GM12878 (cell line): ENCODE data around the gene HSD11B1L. TPM values are rescaled to one million over a fixed set of nuclear protein-coding genes. Genes with fewer than 3 reads are reported as not detected.

Experiments used
- ATAC-seq: fragments of 200-7000 bp; cut with Tn5 transposase; 3 replicates; pipeline ENCODE4 v1.9.1; 2020; ENCODE audit warnings: mild to moderate bottlenecking, moderate library complexity
- BruUV-seq: library from RNA; stranded (reverse); fragments of 400-500 nt; replicated peaks from 2 replicates; lab custom pipeline; 2021; lab: Mats Ljungman, UMichigan
- CTCF ChIA-PET: fragments of 300-600 bp; sonication (Branson Sonifier 250); formaldehyde crosslinking; extraction: SDS; loops from one replicate; lab custom pipeline; 2021; ENCODE audit warnings: inconsistent platforms; lab: Yijun Ruan, JAX
- POLR2A ChIA-PET: fragments of 350-600 bp; formaldehyde crosslinking; extraction: SDS; loops from one replicate; lab custom pipeline; 2021; ENCODE audit warnings: inconsistent platforms; lab: Charles Lee
- RAD21 ChIA-PET: fragments of 300-600 bp; sonication (Branson Sonifier 250); formaldehyde crosslinking; loops from one replicate; lab custom pipeline; 2023; ENCODE audit warnings: antibody characterized with exemption; ENCODE audit not compliant: unreplicated experiment; lab: Charles Lee
- SMC1A ChIA-PET: fragments of 300-600 bp; sonication (Branson Sonifier 250); formaldehyde crosslinking; loops from one replicate; lab custom pipeline; 2023; ENCODE audit not compliant: unreplicated experiment, uncharacterized antibody; lab: Charles Lee
- DNase-seq: peaks from one replicate; pipeline ENCODE4 v3.0.0-alpha.2; 2011; ENCODE audit warnings: low read depth, low spot score
- FAIRE-seq: peaks from 3 replicates; lab custom pipeline; 2011; peaks lifted over from hg19 to GRCh38; lab: Jason Lieb, UNC
- H2AFZ ChIP-seq: 2 replicates; pipeline ENCODE4 v1.6.0; 2011; ENCODE audit warnings: low read depth, low read length, control low read depth; ENCODE audit not compliant: control insufficient read depth
- H3K27ac ChIP-seq: 2 replicates; pipeline ENCODE4 v1.5.1; 2011; ENCODE audit warnings: control low read depth; ENCODE audit not compliant: control insufficient read depth, insufficient read depth
- H3K27me3 ChIP-seq, 2 experiments: replicated peaks in 1 of 2; 2 replicates each; pipeline versions ENCODE4 v1.6.0 to v1.6.1; 2011; ENCODE audit warnings: low read length in 1 of 2; ENCODE audit not compliant: control insufficient read depth in 2 of 2, insufficient read depth in 2 of 2
- H3K36me3 ChIP-seq, 2 experiments: 2 replicates each; pipeline ENCODE4 v1.5.1; 2011; ENCODE audit warnings: low read length in 1 of 2; ENCODE audit not compliant: control insufficient read depth in 2 of 2, insufficient read depth in 2 of 2
- H3K4me1 ChIP-seq: 2 replicates; pipeline ENCODE4 v1.6.1; 2011; ENCODE audit warnings: mild to moderate bottlenecking, low read length, moderate library complexity, mixed read lengths; ENCODE audit not compliant: control insufficient read depth, insufficient read depth
- H3K4me2 ChIP-seq: 2 replicates; pipeline ENCODE4 v1.6.0; 2011; ENCODE audit warnings: control low read depth; ENCODE audit not compliant: control insufficient read depth, insufficient read depth
- H3K4me3 ChIP-seq: fragments of 200-600 bp; sonication (generic); 2 replicates; pipeline ENCODE4 v1.5.1; 2016
- H3K79me2 ChIP-seq: 2 replicates; pipeline ENCODE4 v1.6.0; 2011; ENCODE audit warnings: low read length; ENCODE audit not compliant: control insufficient read depth, insufficient read depth
- H3K9ac ChIP-seq: 2 replicates; pipeline ENCODE4 v1.8.0; 2011; ENCODE audit warnings: low read length, control low read depth, mixed read lengths; ENCODE audit not compliant: control insufficient read depth, insufficient read depth
- H3K9me3 ChIP-seq: replicated peaks from 3 replicates; pipeline ENCODE4 v1.5.1; 2011; ENCODE audit warnings: mild to moderate bottlenecking, low read length; ENCODE audit not compliant: control insufficient read depth, insufficient read depth
- H4K20me1 ChIP-seq: 2 replicates; pipeline ENCODE4 v1.6.0; 2011; ENCODE audit not compliant: control insufficient read depth, insufficient read depth
- ASH2L ChIP-seq: fragments of 300-600, 200-600 bp; sonication (generic); IDR thresholded peaks from 2 replicates; pipeline ENCODE4 v1.6.1; 2017; ENCODE audit warnings: low read depth, mild to moderate bottlenecking, borderline replicate concordance
- CREB1 ChIP-seq: IDR thresholded peaks from 2 replicates; pipeline ENCODE4 v1.6.1; 2012; ENCODE audit warnings: low read depth, mild to moderate bottlenecking, inconsistent platforms
- DPF2 ChIP-seq: fragments of 450-650 bp; IDR thresholded peaks from 2 replicates; pipeline ENCODE4 v1.6.1; 2017; ENCODE audit warnings: mild to moderate bottlenecking
- EP300 ChIP-seq, 2 experiments: fragments of 150-350 bp in 1 of 2; IDR thresholded peaks; 2 replicates each; pipeline ENCODE4 v1.6.1; 2011 to 2012; ENCODE audit warnings: low read depth in 2 of 2, low read length in 2 of 2, borderline replicate concordance in 1 of 2, improper control_type of control experiment in 1 of 2, inconsistent platforms in 1 of 2; ENCODE audit not compliant: control insufficient read depth in 1 of 2
- IKZF1 ChIP-seq: fragments of 450-650 bp; conservative IDR thresholded peaks from 2 replicates; pipeline ENCODE4 v1.6.1; 2017; ENCODE audit warnings: antibody characterized with exemption, mild to moderate bottlenecking
- IRF4 ChIP-seq: IDR thresholded peaks from 2 replicates; pipeline ENCODE4 v1.6.1; 2011; ENCODE audit warnings: low read depth, low read length
- IRF5 ChIP-seq: fragments of 450-650 bp; IDR thresholded peaks from 2 replicates; pipeline ENCODE4 v1.6.1; 2017; ENCODE audit warnings: borderline replicate concordance
- JUNB ChIP-seq: IDR thresholded peaks from 2 replicates; pipeline ENCODE4 v1.6.1; 2016; ENCODE audit warnings: antibody characterized with exemption, mild to moderate bottlenecking
- KDM1A ChIP-seq: fragments of 200-600 bp; sonication (generic); IDR thresholded peaks from 2 replicates; pipeline ENCODE4 v1.6.1; 2016; ENCODE audit warnings: borderline replicate concordance
- KLF5 ChIP-seq: fragments of 450-650 bp; IDR thresholded peaks from 2 replicates; pipeline ENCODE4 v1.6.1; 2014; ENCODE audit warnings: mild to moderate bottlenecking; ENCODE audit not compliant: partially characterized antibody
- NBN ChIP-seq: fragments of 450-650 bp; IDR thresholded peaks from 2 replicates; pipeline ENCODE4 v1.6.1; 2016
- PAX8 ChIP-seq: fragments of 450-650 bp; IDR thresholded peaks from 2 replicates; pipeline ENCODE4 v1.6.1; 2017; ENCODE audit warnings: mild to moderate bottlenecking, moderate library complexity
- POU2F2 ChIP-seq: IDR thresholded peaks from 3 replicates; pipeline ENCODE4 v1.6.1; 2011; ENCODE audit warnings: low read depth, mild to moderate bottlenecking, low read length, borderline replicate concordance
- RBBP5 ChIP-seq: fragments of 200-600 bp; sonication (generic); conservative IDR thresholded peaks from 2 replicates; pipeline ENCODE4 v1.6.1; 2016
- SIN3A ChIP-seq: IDR thresholded peaks from 2 replicates; pipeline ENCODE4 v1.6.1; 2012; ENCODE audit warnings: low read depth, low read length, improper control_type of control experiment
- SMAD1 ChIP-seq: fragments of 450-650 bp; IDR thresholded peaks from 2 replicates; pipeline ENCODE4 v1.6.1; 2018; ENCODE audit warnings: mild to moderate bottlenecking, low read depth; ENCODE audit not compliant: partially characterized antibody
- TCF12 ChIP-seq: IDR thresholded peaks from 2 replicates; pipeline ENCODE4 v1.6.1; 2011; ENCODE audit warnings: low read depth, mild to moderate bottlenecking, low read length
- TCF3 ChIP-seq: IDR thresholded peaks from 2 replicates; pipeline ENCODE4 v1.6.1; 2012; ENCODE audit warnings: low read depth, mild to moderate bottlenecking, low read length, borderline replicate concordance; ENCODE audit not compliant: insufficient read depth
- TCF7 ChIP-seq: IDR thresholded peaks from 2 replicates; pipeline ENCODE4 v1.6.1; 2014; ENCODE audit warnings: antibody characterized with exemption, borderline replicate concordance
- ZSCAN29 ChIP-seq: fragments of 450-650 bp; IDR thresholded peaks from 2 replicates; pipeline ENCODE4 v1.6.1; 2017; ENCODE audit warnings: mild to moderate bottlenecking, moderate library complexity
- WGBS: methylation state at CpG from one replicate; pipeline ENCODE4 v1.1.6; 2016; ENCODE audit warnings: low lambda C conversion rate; ENCODE audit not compliant: insufficient replicate concordance, insufficient coverage; ENCODE audit errors: missing lambda C conversion rate; 5-methylcytosine and 5-hydroxymethylcytosine counted together
- in situ Hi-C: fragments of 300-500 bp; cut with MboI; formaldehyde crosslinking; loops from 9 replicates; pipeline ENCODE4 v1.14.3; 2018; ENCODE audit warnings: mixed read lengths
- intact Hi-C: fragments of 100-400 bp; cut with micrococcal nuclease; formaldehyde crosslinking; loops from one replicate; pipeline ENCODE4 v1.14.2; 2022; ENCODE audit not compliant: unreplicated experiment
- polyA plus RNA-seq, 11 experiments: library from polyadenylated mRNA; depleted of rRNA in 4 of 11; unstranded in 6 of 11; stranded (reverse) in 5 of 11; fragments of >200 nt; fragmentation: Nextera tagmentation in 4 of 11; fragmentation: Illumina TruSeq in 1 of 11; extraction: Ambion mirVana in 4 of 11; extraction: Trizol in 1 of 11; gene quantifications; 1 replicate in 1 of 11; 2 replicates in 10 of 11; pipeline versions ENCODE4 v1.2.1 to v1.2.3, GENCODE V29; 2011 to 2016; ENCODE audit warnings: inconsistent platforms in 2 of 11, missing spikeins in 2 of 11, low read depth in 1 of 11
- total RNA-seq, 4 experiments: library from RNA; depleted of rRNA in 3 of 4; stranded (reverse); fragments of >200 nt in 3 of 4; fragmentation: Illumina TruSeq in 1 of 4; extraction: Trizol in 1 of 4; gene quantifications; 2 replicates each; pipeline versions ENCODE4 v1.2.1 to v1.2.3, GENCODE V29; 2013 to 2021
- TF ChIP-seq, protein P1 (sequence below): IDR thresholded peaks from 2 replicates; pipeline ENCODE4 v1.6.1; 2012; ENCODE audit warnings: low read depth, low read length, improper control_type of control experiment
- TF ChIP-seq, protein P2 (sequence below): IDR thresholded peaks from 2 replicates; pipeline ENCODE4 v1.6.1; 2011; ENCODE audit warnings: low read depth, mild to moderate bottlenecking, low read length, moderate library complexity, borderline replicate concordance; ENCODE audit errors: extremely low read depth
- TF ChIP-seq, protein P3 (sequence below): IDR thresholded peaks from 2 replicates; pipeline ENCODE4 v1.6.1; 2012; ENCODE audit warnings: low read depth, low read length, improper control_type of control experiment

Gene HSD11B1L
- total and polyA plus RNA-seq, 10 of the 15 experiments (the other 5 are each of a cell fraction or from before 2014, with no cell fraction given), result 0.29 to 1.8 (median 1.1) TPM; not detected in 1

GRCh38 chr19:5680084-5680436, 767 bp upstream of the HSD11B1L start:
- peak overlapping the region; percentile 77 for H2AFZ ChIP-seq
- peak overlapping the region; percentile 96 for H3K4me2 ChIP-seq
- ChIA-PET RAD21 (no interaction called here), CTCF (interaction anchor here (1.0 kb wide), 1 partner anchor 10 kb away, joined by 4 read pairs; the partner anchor contains the start of gene RPL36), POLR2A (interaction anchor here (0.5 kb wide), 1 partner anchor 71 kb away, joined by 4 read pairs; no protein-coding TSS in a partner anchor), SMC1A (no interaction called here)
- H3K36me3 ChIP-seq, result peaks cover 0 to 2% of the 10 kb centered on the region in 2 experiments; a peak in 2 of 4 replicates
- TSS peak; percentile 89 for BruUV-seq
- peaks cover 12% of the 10 kb centered on the region for H3K79me2 ChIP-seq
- in situ Hi-C loops (loop anchor here (10.0 kb wide), 1 partner anchor 1435 kb away; the partner anchor contains the start of gene YJU2), intact Hi-C loops (no loop called here)
- H3K9ac ChIP-seq, result peak overlapping the region; percentile 81
- peaks cover 5% of the 10 kb centered on the region; the same call in 1 of the 2 replicates for H3K4me1 ChIP-seq
- peak overlapping the region; percentile 98 for H3K4me3 ChIP-seq
- 3% methylated on average over 23 of the region's 23 CpGs for WGBS
- no peaks in the 10 kb centered on the region for H3K27me3 ChIP-seq
- H4K20me1 ChIP-seq, result no peaks in the 10 kb centered on the region
- peak overlapping the region; percentile 46 for H3K27ac ChIP-seq
- no peaks in the 10 kb centered on the region for H3K9me3 ChIP-seq
- peak; percentile 44 for FAIRE-seq
- ATAC-seq, result no peak
- DNase-seq, result no peak
- TF ChIP-seq TCF3, result no peak
- no peak for TF ChIP-seq IRF5
- no peak; the same call in 2 of the 3 replicates for TF ChIP-seq POU2F2
- no peak for TF ChIP-seq IKZF1
- TF ChIP-seq PAX8, result no peak
- TF ChIP-seq SIN3A, result no peak
- no peak for TF ChIP-seq CREB1
- TF ChIP-seq SMAD1, result peak; percentile 47
- no peak for TF ChIP-seq KDM1A
- TF ChIP-seq TCF7, result no peak
- TF ChIP-seq, protein P1, sequence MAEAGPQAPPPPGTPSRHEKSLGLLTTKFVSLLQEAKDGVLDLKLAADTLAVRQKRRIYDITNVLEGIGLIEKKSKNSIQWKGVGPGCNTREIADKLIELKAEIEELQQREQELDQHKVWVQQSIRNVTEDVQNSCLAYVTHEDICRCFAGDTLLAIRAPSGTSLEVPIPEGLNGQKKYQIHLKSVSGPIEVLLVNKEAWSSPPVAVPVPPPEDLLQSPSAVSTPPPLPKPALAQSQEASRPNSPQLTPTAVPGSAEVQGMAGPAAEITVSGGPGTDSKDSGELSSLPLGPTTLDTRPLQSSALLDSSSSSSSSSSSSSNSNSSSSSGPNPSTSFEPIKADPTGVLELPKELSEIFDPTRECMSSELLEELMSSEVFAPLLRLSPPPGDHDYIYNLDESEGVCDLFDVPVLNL, result no peak
- TF ChIP-seq DPF2, result no peak
- TF ChIP-seq KLF5, result no peak
- no peak for TF ChIP-seq ZSCAN29
- TF ChIP-seq, protein P2, sequence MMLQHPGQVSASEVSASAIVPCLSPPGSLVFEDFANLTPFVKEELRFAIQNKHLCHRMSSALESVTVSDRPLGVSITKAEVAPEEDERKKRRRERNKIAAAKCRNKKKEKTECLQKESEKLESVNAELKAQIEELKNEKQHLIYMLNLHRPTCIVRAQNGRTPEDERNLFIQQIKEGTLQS, result no peak
- TF ChIP-seq TCF12, result no peak
- TF ChIP-seq ASH2L, result no peak
- TF ChIP-seq IRF4, result 0 out of 2 replicates have a peak, but pooled peaks have one; percentile 9
- TF ChIP-seq, protein P3, sequence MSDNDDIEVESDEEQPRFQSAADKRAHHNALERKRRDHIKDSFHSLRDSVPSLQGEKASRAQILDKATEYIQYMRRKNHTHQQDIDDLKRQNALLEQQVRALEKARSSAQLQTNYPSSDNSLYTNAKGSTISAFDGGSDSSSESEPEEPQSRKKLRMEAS, result no peak
- no peak for TF ChIP-seq JUNB
- no peak for TF ChIP-seq EP300 (IDR thresholded peaks at IDR 0.05; ENCODE audit: borderline replicate concordance in 1 of 2, control insufficient read depth in 1 of 2, low read depth in 2 of 2, low read length in 2 of 2)
- 0 out of 2 replicates have a peak, but pooled peaks have one; percentile 66 for TF ChIP-seq NBN
- no peak for TF ChIP-seq RBBP5
